Thyroid gland (tissue), 4 donors: ENCODE data around the gene MEP1A. TPM values are rescaled to one million over a fixed set of nuclear protein-coding genes. Genes with fewer than 3 reads are reported as not detected.
"Not testable (repeated sequence)": the region's sequence is repeated elsewhere in the genome, so short reads cannot be mapped to it uniquely, and the experiment has no call there.

Experiments
- DNase-seq, 2 donors: peaks; one replicate each; pipeline ENCODE4 v3.0.0-alpha.2; 2019
- H3K27ac ChIP-seq, 3 donors: fragments of 200-600 bp; sonication (generic); 1 replicate in 2 of 3; 2 replicates in 1 of 3; pipeline ENCODE4 v1.5.1; 2016 to 2019; ENCODE audit warnings: mild to moderate bottlenecking in 1 of 3, moderate library complexity in 1 of 3
- H3K27me3 ChIP-seq: fragments of 200-600 bp; sonication (generic); one replicate; pipeline ENCODE4 v1.5.1; 2019
- H3K36me3 ChIP-seq, 2 donors: fragments of 200-600 bp; sonication (generic); one replicate each; pipeline ENCODE4 v1.5.1; 2016 to 2019
- H3K4me1 ChIP-seq, 2 donors: fragments of 200-600 bp; sonication (generic); one replicate each; pipeline ENCODE4 v1.5.1; 2017 to 2019
- H3K4me3 ChIP-seq, 3 donors: fragments of 200-600 bp; sonication (generic); replicated peaks in 1 of 3; 1 replicate in 2 of 3; 2 replicates in 1 of 3; pipeline ENCODE4 v1.5.1; 2016; ENCODE audit warnings: mild to moderate bottlenecking in 1 of 3
- H3K9me3 ChIP-seq: fragments of 200-600 bp; sonication (generic); one replicate; pipeline ENCODE4 v1.5.1; 2017
- CTCF ChIP-seq, 6 experiments: fragments of 200-600 bp in 3 of 6; fragments of 450-650 bp in 3 of 6; sonication (generic) in 3 of 6; IDR thresholded peaks; one replicate each; pipeline ENCODE4 v1.5.1; 2016 to 2019; ENCODE audit warnings: antibody characterized with exemption in 6 of 6, mild to moderate bottlenecking in 2 of 6, inconsistent platforms in 1 of 6, moderate library complexity in 1 of 6
- POLR2A ChIP-seq, 2 donors: fragments of 450-650 bp; IDR thresholded peaks; one replicate each; pipeline ENCODE4 v1.6.1; 2017; ENCODE audit warnings: antibody characterized with exemption in 2 of 2, mild to moderate bottlenecking in 2 of 2, moderate library complexity in 1 of 2
- WGBS, 2 donors: methylation state at CpG; one replicate each; pipeline ENCODE4 v1.1.5; 2017; 5-methylcytosine and 5-hydroxymethylcytosine counted together
- intact Hi-C: fragments of 100-400 bp; cut with DNase I; formaldehyde crosslinking; loops from one replicate; pipeline ENCODE4 v1.15.1; 2023
- total RNA-seq, 4 donors: library from RNA; depleted of rRNA; stranded (reverse); fragments of >200 nt; gene quantifications; one replicate each; pipeline ENCODE4 v1.2.3, GENCODE V29; 2016

MEP1A gene
- not detected for total RNA-seq

GRCh38 chr6:46793138-46793537, at the start of gene MEP1A:
Gene MEP1A, plus strand, starts transcription at chr6:46793389. Its CDS starts 10 bp downstream, at chr6:46793399.
- Histone ChIP-seq H3K4me3 (no peak within 1 kb of the TSS), H3K9me3 (no peaks in the 10 kb centered on the region), H3K4me1 (no peaks in the 10 kb centered on the region), H3K36me3 (no peaks in the 10 kb centered on the region), H3K27me3 (no peaks in the 10 kb centered on the region), H3K27ac (no peak within 1 kb of the TSS)
- intact Hi-C loops: no loop called here
- TF ChIP-seq CTCF (IDR thresholded peaks at IDR 0.05) (no peak), POLR2A (IDR thresholded peaks at IDR 0.05) (no peak)
- DNase-seq: no peak
- WGBS, 2 donors: 89 to 91% methylated on average over 8 of the region's 8 CpGs

- WGBS, 2 donors: 87 to 93% methylated on average over 1 of the region's 1 CpG
- TF ChIP-seq POLR2A (IDR thresholded peaks at IDR 0.05) (no peak), CTCF (IDR thresholded peaks at IDR 0.05) (no peak)
- no peak for DNase-seq
- H3K27me3 ChIP-seq: no peaks in the 10 kb centered on the region
- no peak overlapping the region for H3K4me3 ChIP-seq
- no peak overlapping the region for H3K27ac ChIP-seq
- no peaks in the 10 kb centered on the region for H3K4me1 ChIP-seq
- no peaks in the 10 kb centered on the region for H3K9me3 ChIP-seq
- no peaks in the 10 kb centered on the region for H3K36me3 ChIP-seq
- intact Hi-C loops: no loop called here
These were observed 49.6 kb upstream of the MEP1A start for GRCh38 chr6:46743425-46744158.

GRCh38 chr6:46744159-46744725, 48.9 kb upstream of the MEP1A start:
- H3K4me1 ChIP-seq, DNase-seq, H3K27me3 ChIP-seq, H3K27ac ChIP-seq, intact Hi-C loops, H3K4me3 ChIP-seq, H3K9me3 ChIP-seq, H3K36me3 ChIP-seq: not testable (repeated sequence)
- 88 to 91% methylated on average over 3 of the region's 3 CpGs for WGBS, 2 donors

- H3K9me3 ChIP-seq: no peaks in the 10 kb centered on the region
- H3K27me3 ChIP-seq: no peaks in the 10 kb centered on the region
- H3K27ac ChIP-seq: no peak overlapping the region
- 82 to 90% methylated on average over 2 of the region's 2 CpGs for whole genome bisulfite sequencing, 2 donors
- H3K4me3 ChIP-seq: no peak overlapping the region
- DNase-seq: no peak
- H3K4me1 ChIP-seq: no peaks in the 10 kb centered on the region
- no peaks in the 10 kb centered on the region for H3K36me3 ChIP-seq
- no peak for TF ChIP-seq POLR2A (IDR thresholded peaks at IDR 0.05)
- no peak for TF ChIP-seq CTCF (IDR thresholded peaks at IDR 0.05)
- intact Hi-C loops: no loop called here
These were observed 47.2 kb upstream of the MEP1A start for GRCh38 chr6:46745973-46746372.

GRCh38 chr6:46746696-46747095, 46.5 kb upstream of the MEP1A start, which contains the start of gene ANKRD66:
Gene ANKRD66, plus strand, starts transcription at chr6:46746933. Its CDS starts 5,016 bp downstream, at chr6:46751949.
- intact Hi-C loops: no loop called here
- H3K4me1 ChIP-seq: no peaks in the 10 kb centered on the region
- no peak within 1 kb of the TSS for H3K4me3 ChIP-seq
- TF ChIP-seq POLR2A (IDR thresholded peaks at IDR 0.05) (no peak), CTCF (IDR thresholded peaks at IDR 0.05) (no peak)
- 41 to 86% methylated on average over 1 of the region's 1 CpG for WGBS, 2 donors
- no peaks in the 10 kb centered on the region for H3K9me3 ChIP-seq
- DNase-seq: no peak
- no peak within 1 kb of the TSS for H3K27ac ChIP-seq
- no peaks in the 10 kb centered on the region for H3K36me3 ChIP-seq
- H3K27me3 ChIP-seq: no peaks in the 10 kb centered on the region
